GM19023 (cell line): ENCODE results near the gene SAP130.

Source experiments
- ATAC-seq: cut with Tn5 transposase; IDR thresholded peaks from one replicate; pipeline ENCODE4 v1.9.1; 2021; ENCODE audit warnings: mild to moderate bottlenecking, moderate library complexity; ENCODE audit not compliant: unreplicated experiment

The SAP130 gene

GRCh38 chr2:128027801-128028667 lies at the start of gene SAP130:
SAP130 (minus strand) TSS chr2:128028059; CDS start chr2:128026292, 1,767 bp downstream.
- ATAC-seq, result peak; percentile 80

GRCh38 chr2:128076461-128077106 lies 48.7 kb upstream of the SAP130 start:
- ATAC-seq, result no peak

- no peak for ATAC-seq
Measured at GRCh38 chr2:128073278-128073677, 45.4 kb upstream of the SAP130 start.

GRCh38 chr2:128069769-128070168 lies 41.9 kb upstream of the SAP130 start:
- ATAC-seq, result no peak

- no peak for ATAC-seq
Measured at GRCh38 chr2:128064353-128064752, 36.5 kb upstream of the SAP130 start.

- ATAC-seq, result no peak
Measured at GRCh38 chr2:128062571-128062970, 34.7 kb upstream of the SAP130 start.

- ATAC-seq, result no peak
Measured at GRCh38 chr2:128058114-128058513, 30.3 kb upstream of the SAP130 start.

- no peak for ATAC-seq
Measured at GRCh38 chr2:128057334-128057733, 29.5 kb upstream of the SAP130 start.

GRCh38 chr2:128054104-128054885 lies 26.4 kb upstream of the SAP130 start:
- no peak for ATAC-seq

GRCh38 chr2:128053331-128053730 lies 25.5 kb upstream of the SAP130 start:
- no peak for ATAC-seq

- ATAC-seq, result no peak
Measured at GRCh38 chr2:128043041-128043440, 15.2 kb upstream of the SAP130 start.

GRCh38 chr2:128041561-128041960 lies 13.7 kb upstream of the SAP130 start:
- ATAC-seq, result no peak

GRCh38 chr2:128040166-128040771 lies 12.4 kb upstream of the SAP130 start:
- ATAC-seq, result no peak

GRCh38 chr2:128039535-128039934 lies 11.7 kb upstream of the SAP130 start:
- ATAC-seq, result no peak

GRCh38 chr2:128038411-128038810 lies 10.6 kb upstream of the SAP130 start:
- no peak for ATAC-seq

GRCh38 chr2:128037649-128038048 lies 9.8 kb upstream of the SAP130 start:
- ATAC-seq, result no peak

GRCh38 chr2:128036748-128037607 lies 9.1 kb upstream of the SAP130 start:
- no peak for ATAC-seq

GRCh38 chr2:128032092-128032491 lies 4.2 kb upstream of the SAP130 start:
- no peak for ATAC-seq

GRCh38 chr2:128028668-128029054 lies 802 bp upstream of the SAP130 start:
- ATAC-seq, result no peak

- ATAC-seq, result peak; percentile 78
Measured at GRCh38 chr2:128027278-128027800, 520 bp downstream of the SAP130 start.
